Upper lobe of right lung (tissue), 1 donor: ENCODE measurements around the gene GJB2. TPM values are rescaled to one million over a fixed set of nuclear protein-coding genes. Genes with fewer than 3 reads are reported as not detected.
A peak's percentile ranks its signal among the peaks of the same experiment; 100 is the strongest.

Experiments used
- ATAC-seq: fragments of 200-7000 bp; cut with Tn5 transposase; one replicate; pipeline ENCODE4 v1.9.1; 2020; ENCODE audit warnings: mild to moderate bottlenecking, moderate library complexity
- DNase-seq: peaks from one replicate; pipeline ENCODE4 v3.0.0-alpha.2; 2020
- H3K27ac ChIP-seq: fragments of 200-600 bp; one replicate; pipeline ENCODE4 v1.8.0; 2022
- H3K27me3 ChIP-seq: fragments of 200-600 bp; one replicate; pipeline ENCODE4 v1.8.0; 2022; ENCODE audit warnings: mild to moderate bottlenecking
- H3K36me3 ChIP-seq: fragments of 200-600 bp; one replicate; pipeline ENCODE4 v1.8.0; 2022
- H3K4me1 ChIP-seq: fragments of 200-600 bp; one replicate; pipeline ENCODE4 v1.8.0; 2022
- H3K4me3 ChIP-seq: fragments of 200-600 bp; one replicate; pipeline ENCODE4 v1.8.0; 2022; ENCODE audit warnings: mild to moderate bottlenecking
- H3K9me3 ChIP-seq: fragments of 200-600 bp; one replicate; pipeline ENCODE4 v1.8.0; 2022
- CTCF ChIP-seq: fragments of 200-600 bp; IDR thresholded peaks from one replicate; pipeline ENCODE4 v1.8.0; 2022; ENCODE audit warnings: antibody characterized with exemption
- intact Hi-C: fragments of 100-400 bp; cut with DNase I; formaldehyde crosslinking; loops from one replicate; pipeline ENCODE4 v1.11.0; 2022
- total RNA-seq: library from RNA; stranded (reverse); fragmentation: NEBNext Ultra II Directional; extraction: Animal tissue kit (Norgen Biotek cat#: 25700); gene quantifications from one replicate; pipeline ENCODE4 v1.2.1, GENCODE V29; 2021
- donor health status: DM: no; HTN: yes; CAD: no; lungs with severe emphysema.

Gene GJB2
- total RNA-seq, 1 donor from 2014 or later, result 0.93 TPM

GRCh38 chr13:20151612-20152011 lies 41.1 kb downstream of the GJB2 start:
- intact Hi-C loops, result no loop called here
- no peak overlapping the region for H3K4me3 ChIP-seq
- H3K4me1 ChIP-seq, result no peaks in the 10 kb centered on the region
- no peak overlapping the region for H3K27ac ChIP-seq
- TF ChIP-seq CTCF, result no peak
- peaks cover 48% of the 10 kb centered on the region for H3K27me3 ChIP-seq
- no peak for DNase-seq
- H3K9me3 ChIP-seq, result no peaks in the 10 kb centered on the region
- no peaks in the 10 kb centered on the region for H3K36me3 ChIP-seq
- ATAC-seq, result peak; percentile 23

- H3K36me3 ChIP-seq, result no peaks in the 10 kb centered on the region
- TF ChIP-seq CTCF, result no peak
- H3K9me3 ChIP-seq, result no peaks in the 10 kb centered on the region
- H3K4me3 ChIP-seq, result no peak overlapping the region
- peak; percentile 21 for ATAC-seq
- peaks cover 49% of the 10 kb centered on the region for H3K27me3 ChIP-seq
- H3K4me1 ChIP-seq, result no peaks in the 10 kb centered on the region
- intact Hi-C loops, result no loop called here
- no peak overlapping the region for H3K27ac ChIP-seq
- no peak for DNase-seq
These were observed 41.7 kb downstream of the GJB2 start for GRCh38 chr13:20151016-20151415.

- ATAC-seq, result peak; percentile 7
- Histone ChIP-seq H3K4me3 (no peak overlapping the region), H3K36me3 (no peaks in the 10 kb centered on the region), H3K27me3 (peaks cover 49% of the 10 kb centered on the region), H3K27ac (no peak overlapping the region), H3K4me1 (no peaks in the 10 kb centered on the region), H3K9me3 (no peaks in the 10 kb centered on the region)
- no peak for DNase-seq
- intact Hi-C loops, result no loop called here
- TF ChIP-seq CTCF, result no peak
These were observed 42.2 kb downstream of the GJB2 start for GRCh38 chr13:20150561-20150960.

- no peak overlapping the region for H3K4me3 ChIP-seq
These were observed 43.0 kb downstream of the GJB2 start for GRCh38 chr13:20149762-20150161.

GRCh38 chr13:20148501-20149183 lies 44.1 kb downstream of the GJB2 start:
- no peak for ATAC-seq
- Histone ChIP-seq H3K4me1 (no peaks in the 10 kb centered on the region), H3K9me3 (no peaks in the 10 kb centered on the region), H3K27me3 (peaks cover 47% of the 10 kb centered on the region), H3K36me3 (no peaks in the 10 kb centered on the region), H3K4me3 (no peak overlapping the region), H3K27ac (no peak overlapping the region)
- no peak for DNase-seq
- TF ChIP-seq CTCF, result no peak
- intact Hi-C loops, result no loop called here

More at GRCh38 chr13:20149762-20150161, 43.0 kb downstream of the GJB2 start:
- H3K27ac ChIP-seq, result no peak overlapping the region
- ATAC-seq (no peak), DNase-seq (no peak)
- H3K4me1 ChIP-seq, result no peaks in the 10 kb centered on the region
- no peaks in the 10 kb centered on the region for H3K36me3 ChIP-seq
- no peaks in the 10 kb centered on the region for H3K9me3 ChIP-seq
- peaks cover 46% of the 10 kb centered on the region for H3K27me3 ChIP-seq
- no peak for TF ChIP-seq CTCF
- intact Hi-C loops, result no loop called here

GRCh38 chr13:20146381-20146780 lies 46.4 kb downstream of the GJB2 start:
- Histone ChIP-seq H3K4me1 (no peaks in the 10 kb centered on the region), H3K27ac (no peak overlapping the region), H3K27me3 (peaks cover 57% of the 10 kb centered on the region), H3K36me3 (no peaks in the 10 kb centered on the region), H3K4me3 (no peak overlapping the region), H3K9me3 (no peaks in the 10 kb centered on the region)
- no peak for TF ChIP-seq CTCF
- ATAC-seq, result no peak
- intact Hi-C loops, result no loop called here
- DNase-seq, result no peak
